Measurements from ENCODE around the gene CHP1. TPM values are rescaled to one million over a fixed set of nuclear protein-coding genes. Genes with fewer than 3 reads are reported as not detected.

The CHP1 gene
- total RNA-seq, 2 experiments from 2014 or later = 32.4 to 52.4 TPM

DNA sequence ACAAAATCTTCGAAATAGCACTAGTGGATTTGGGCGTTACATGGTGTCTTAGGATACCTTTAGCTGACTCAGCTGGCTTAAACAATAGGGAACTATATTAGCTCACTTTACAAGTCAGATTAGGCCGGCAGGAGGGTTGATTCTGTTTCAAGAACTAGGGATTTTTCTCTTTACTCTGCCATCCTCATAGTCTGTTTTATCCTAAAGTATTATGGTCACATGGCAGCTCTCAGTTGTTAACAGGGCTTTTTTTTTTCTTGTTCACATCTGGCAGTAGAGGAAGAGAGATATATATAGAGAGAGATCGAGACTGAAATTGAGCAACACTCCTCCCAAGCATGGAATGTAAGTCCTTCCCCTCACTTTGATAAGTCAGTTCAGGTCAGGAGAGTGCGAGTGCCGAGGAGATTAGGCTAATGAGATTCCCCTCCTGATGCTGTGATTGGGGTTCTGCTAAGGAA lies 32.9 kb downstream of the CHP1 start:
- Histone ChIP-seq H4K20me1 (ENCODE audit: insufficient read depth, low read length) (no peaks in the 10 kb centered on the region), H3K4me2 (ENCODE audit: low read length) (no peak overlapping the region), H3K36me3 (ENCODE audit: insufficient read depth, low read length) (peaks cover 28% of the 10 kb centered on the region), H3K4me1 (ENCODE audit: insufficient read depth, low read length, poor library complexity, severe bottlenecking) (peaks cover 6% of the 10 kb centered on the region), H2AFZ (ENCODE audit: low read length) (no peak overlapping the region), H3K9me2 (ENCODE audit: insufficient read depth, low read length) (no peaks in the 10 kb centered on the region), H3K4me3 (ENCODE audit: low read depth, low read length, poor library complexity, severe bottlenecking) (no peak overlapping the region), H3K27ac (ENCODE audit: low read depth, low read length, poor library complexity, severe bottlenecking) (no peak overlapping the region), H3K9me3 (ENCODE audit: low read length) (no peaks in the 10 kb centered on the region), H3K79me2 (ENCODE audit: insufficient read depth, low read depth, low read length) (no peaks in the 10 kb centered on the region)
- POLR2A ChIA-PET = no interaction called here
- BruUV-seq (replicated peaks) = no TSS peak
- intact Hi-C loops (cut with micrococcal nuclease; ENCODE audit: unreplicated experiment) = no loop called here
- DNase-seq (ENCODE audit: low spot score) = no peak
- TF ChIP-seq EZH2phosphoT487 (IDR thresholded peaks at IDR 0.05; ENCODE audit: borderline replicate concordance, low read depth, low read length) = no peak
- TF ChIP-seq, protein P1, sequence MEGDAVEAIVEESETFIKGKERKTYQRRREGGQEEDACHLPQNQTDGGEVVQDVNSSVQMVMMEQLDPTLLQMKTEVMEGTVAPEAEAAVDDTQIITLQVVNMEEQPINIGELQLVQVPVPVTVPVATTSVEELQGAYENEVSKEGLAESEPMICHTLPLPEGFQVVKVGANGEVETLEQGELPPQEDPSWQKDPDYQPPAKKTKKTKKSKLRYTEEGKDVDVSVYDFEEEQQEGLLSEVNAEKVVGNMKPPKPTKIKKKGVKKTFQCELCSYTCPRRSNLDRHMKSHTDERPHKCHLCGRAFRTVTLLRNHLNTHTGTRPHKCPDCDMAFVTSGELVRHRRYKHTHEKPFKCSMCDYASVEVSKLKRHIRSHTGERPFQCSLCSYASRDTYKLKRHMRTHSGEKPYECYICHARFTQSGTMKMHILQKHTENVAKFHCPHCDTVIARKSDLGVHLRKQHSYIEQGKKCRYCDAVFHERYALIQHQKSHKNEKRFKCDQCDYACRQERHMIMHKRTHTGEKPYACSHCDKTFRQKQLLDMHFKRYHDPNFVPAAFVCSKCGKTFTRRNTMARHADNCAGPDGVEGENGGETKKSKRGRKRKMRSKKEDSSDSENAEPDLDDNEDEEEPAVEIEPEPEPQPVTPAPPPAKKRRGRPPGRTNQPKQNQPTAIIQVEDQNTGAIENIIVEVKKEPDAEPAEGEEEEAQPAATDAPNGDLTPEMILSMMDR (conservative IDR thresholded peaks at IDR 0.05; ENCODE audit: low read length) = no peak
- CTCF ChIA-PET (ENCODE audit: unreplicated experiment) = no interaction called here

DNA sequence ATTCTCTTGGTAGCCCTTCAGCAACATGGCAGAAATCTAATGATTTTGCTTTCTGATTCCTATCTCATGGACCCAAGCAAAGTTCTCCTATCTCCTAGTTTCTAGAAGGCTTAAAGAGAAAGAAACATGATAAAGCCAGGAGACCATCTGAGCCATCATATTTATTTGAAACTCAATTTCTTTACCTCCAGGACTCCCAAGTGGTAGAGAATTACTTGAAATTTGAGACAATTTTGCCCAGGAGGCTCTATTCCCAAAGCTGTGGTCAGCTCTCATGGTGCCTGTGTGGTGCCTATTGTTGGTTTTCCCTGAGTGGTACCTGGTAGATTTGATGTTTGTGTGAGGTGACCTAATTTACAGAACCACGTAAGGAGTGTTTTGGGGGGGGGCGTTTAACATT lies 38.8 kb downstream of the CHP1 start:
- H3K9me2 ChIP-seq (ENCODE audit: insufficient read depth, low read length) = no peaks in the 10 kb centered on the region
- no peak overlapping the region for H3K27ac ChIP-seq (ENCODE audit: low read depth, low read length, poor library complexity, severe bottlenecking)
- H2AFZ ChIP-seq (ENCODE audit: low read length) = no peak overlapping the region
- ChIA-PET POLR2A (interaction anchor here (0.6 kb wide), 1 partner anchor 62 kb away, joined by 3 read pairs; the partner anchor contains the start of genes NUSAP1 and OIP5), CTCF (ENCODE audit: unreplicated experiment) (no interaction called here)
- H3K36me3 ChIP-seq (ENCODE audit: insufficient read depth, low read length) = peaks cover 15% of the 10 kb centered on the region
- no peak for TF ChIP-seq EZH2phosphoT487 (IDR thresholded peaks at IDR 0.05; ENCODE audit: borderline replicate concordance, low read depth, low read length)
- H3K79me2 ChIP-seq (ENCODE audit: insufficient read depth, low read depth, low read length) = no peaks in the 10 kb centered on the region
- intact Hi-C loops (cut with micrococcal nuclease; ENCODE audit: unreplicated experiment) = no loop called here
- H3K9me3 ChIP-seq (ENCODE audit: low read length) = no peaks in the 10 kb centered on the region
- H3K4me1 ChIP-seq (ENCODE audit: insufficient read depth, low read length, poor library complexity, severe bottlenecking) = no peaks in the 10 kb centered on the region
- no peak overlapping the region for H3K4me3 ChIP-seq (ENCODE audit: low read depth, low read length, poor library complexity, severe bottlenecking)
- no peak for DNase-seq (ENCODE audit: low spot score)
- no TSS peak for BruUV-seq (replicated peaks)
- no peak overlapping the region for H3K4me2 ChIP-seq (ENCODE audit: low read length)
- no peaks in the 10 kb centered on the region for H4K20me1 ChIP-seq (ENCODE audit: insufficient read depth, low read length)

DNA sequence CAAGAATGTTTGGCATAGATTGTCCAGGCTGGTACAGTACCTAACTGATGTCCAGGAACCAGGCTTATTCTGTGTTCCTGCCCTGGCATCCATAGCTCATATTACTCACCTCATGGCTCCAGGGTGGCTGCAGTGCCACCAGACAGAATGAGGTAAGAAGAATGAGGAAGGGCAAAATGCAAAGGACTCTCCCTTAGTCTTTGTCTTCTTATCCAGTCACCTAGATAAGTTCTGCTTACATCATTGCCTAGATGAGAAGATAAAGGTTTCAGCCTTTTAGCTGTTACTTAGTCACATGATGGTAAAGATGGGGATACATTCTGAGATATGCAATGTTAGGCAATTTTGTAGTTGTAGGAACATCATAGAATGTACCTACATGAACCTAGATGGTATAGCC lies 45.8 kb downstream of the CHP1 start:
- Histone ChIP-seq H4K20me1 (ENCODE audit: insufficient read depth, low read length) (no peaks in the 10 kb centered on the region), H3K27ac (ENCODE audit: low read depth, low read length, poor library complexity, severe bottlenecking) (no peak overlapping the region), H2AFZ (ENCODE audit: low read length) (no peak overlapping the region), H3K79me2 (ENCODE audit: insufficient read depth, low read depth, low read length) (no peaks in the 10 kb centered on the region), H3K9me2 (ENCODE audit: insufficient read depth, low read length) (no peaks in the 10 kb centered on the region), H3K9me3 (ENCODE audit: low read length) (no peaks in the 10 kb centered on the region), H3K36me3 (ENCODE audit: insufficient read depth, low read length) (peaks cover 26% of the 10 kb centered on the region), H3K4me3 (ENCODE audit: low read depth, low read length, poor library complexity, severe bottlenecking) (no peak overlapping the region), H3K4me1 (ENCODE audit: insufficient read depth, low read length, poor library complexity, severe bottlenecking) (no peaks in the 10 kb centered on the region), H3K4me2 (ENCODE audit: low read length) (no peak overlapping the region)
- ChIA-PET CTCF (ENCODE audit: unreplicated experiment) (no interaction called here), POLR2A (no interaction called here)
- intact Hi-C loops (cut with micrococcal nuclease; ENCODE audit: unreplicated experiment) = no loop called here
- DNase-seq (ENCODE audit: low spot score) = no peak
- no TSS peak for BruUV-seq (replicated peaks)
- no peak for TF ChIP-seq EZH2phosphoT487 (IDR thresholded peaks at IDR 0.05; ENCODE audit: borderline replicate concordance, low read depth, low read length)
- TF ChIP-seq, protein P1 (conservative IDR thresholded peaks at IDR 0.05; ENCODE audit: low read length) = no peak

All from OCI-LY7 (cell line).